HepG2 (cell line): ENCODE results near the gene CEBPZOS. TPM values are rescaled to one million over a fixed set of nuclear protein-coding genes. Genes with fewer than 3 reads are reported as not detected.

ENCODE experiments used
- GABPA ChIP-seq, 2 experiments: IDR thresholded peaks; 2 replicates each; pipeline ENCODE4 v1.6.1; 2011 to 2016; ENCODE audit warnings: low read depth in 2 of 2, low read length in 1 of 2, missing biosample characterization in 1 of 2, missing genetic modification characterization in 1 of 2
- MAZ ChIP-seq, 2 experiments: sonication (generic) in 1 of 2; formaldehyde crosslinking in 1 of 2; IDR thresholded peaks; 2 replicates each; pipeline versions ENCODE4 v1.5.0 to v1.6.1; 2012 to 2020; ENCODE audit warnings: low read depth in 2 of 2, mild to moderate bottlenecking in 2 of 2, borderline replicate concordance in 1 of 2, improper control_type of control experiment in 1 of 2, low read length in 1 of 2, missing genetic modification reagents in 1 of 2, moderate library complexity in 1 of 2
- NCOA1 ChIP-seq: sonication (generic); formaldehyde crosslinking; IDR thresholded peaks from 2 replicates; pipeline ENCODE4 v1.9.0; 2021; ENCODE audit warnings: missing genetic modification reagents
- POLR2G ChIP-seq: fragments of 200-400 bp; formaldehyde crosslinking; IDR thresholded peaks from 2 replicates; pipeline ENCODE4 v1.6.1; 2018; ENCODE audit warnings: mild to moderate bottlenecking, low read depth, low read length, moderate library complexity
- RFX1 ChIP-seq: fragments of 450-650 bp; IDR thresholded peaks from 2 replicates; pipeline ENCODE4 v1.6.1; 2017
- RORA ChIP-seq: sonication (generic); formaldehyde crosslinking; IDR thresholded peaks from 2 replicates; pipeline ENCODE4 v1.5.0; 2020; ENCODE audit warnings: mild to moderate bottlenecking, missing genetic modification reagents, moderate library complexity
- SAP130 ChIP-seq: IDR thresholded peaks from 2 replicates; pipeline ENCODE4 v1.6.1; 2016; ENCODE audit warnings: low read depth
- ZMYM4 ChIP-seq: sonication (generic); formaldehyde crosslinking; IDR thresholded peaks from 2 replicates; pipeline ENCODE4 v1.8.1; 2023; ENCODE audit warnings: mild to moderate bottlenecking, missing genetic modification reagents
- ZNF17 ChIP-seq: sonication (generic); formaldehyde crosslinking; IDR thresholded peaks from 2 replicates; pipeline ENCODE4 v1.5.0; 2020; ENCODE audit warnings: mild to moderate bottlenecking, missing genetic modification reagents
- ZNF558 ChIP-seq: sonication (generic); formaldehyde crosslinking; IDR thresholded peaks from 2 replicates; pipeline ENCODE4 v1.9.0; 2022; ENCODE audit warnings: mild to moderate bottlenecking, missing genetic modification reagents, borderline replicate concordance
- polyA plus RNA-seq, 8 experiments: library from polyadenylated mRNA; depleted of rRNA in 3 of 8; stranded (reverse) in 7 of 8; unstranded in 1 of 8; fragments of >200 nt; fragmentation: Illumina TruSeq in 4 of 8; extraction: Trizol in 4 of 8; gene quantifications; 2 replicates each; pipeline versions ENCODE4 v1.2.1 to v1.2.3, GENCODE V29; 2011 to 2016; ENCODE audit warnings: low read depth in 4 of 8, missing spikeins in 1 of 8, mixed read lengths in 1 of 8; ENCODE audit not compliant: insufficient read depth in 1 of 8
- total RNA-seq, 5 experiments: library from RNA; depleted of rRNA; stranded (reverse); fragments of >200 nt; fragmentation: Illumina TruSeq; extraction: Trizol; gene quantifications; 2 replicates each; pipeline ENCODE4 v1.2.3, GENCODE V29; 2016; ENCODE audit warnings: low read depth in 1 of 5
- TF ChIP-seq, protein P1 (sequence below): sonication (generic); formaldehyde crosslinking; conservative IDR thresholded peaks from 2 replicates; pipeline ENCODE4 v1.4.0; 2020; ENCODE audit warnings: missing genetic modification reagents
- TF ChIP-seq, protein P2 (sequence below): sonication (generic); formaldehyde crosslinking; IDR thresholded peaks from 2 replicates; pipeline ENCODE4 v1.4.0; 2020; ENCODE audit warnings: missing genetic modification reagents
- TF ChIP-seq, protein P3 (sequence below): sonication (generic); formaldehyde crosslinking; IDR thresholded peaks from 2 replicates; pipeline ENCODE4 v1.4.0; 2020; ENCODE audit warnings: missing genetic modification reagents, borderline replicate concordance
- TF ChIP-seq, protein P4 (sequence below): sonication (generic); formaldehyde crosslinking; IDR thresholded peaks from 2 replicates; pipeline ENCODE4 v1.4.0; 2020; ENCODE audit warnings: missing genetic modification reagents

CEBPZOS gene
- total and polyA plus RNA-seq, 2 of the 13 experiments (the other 11 are each of a cell fraction or from before 2014, with no cell fraction given), result 18.6 to 44.7 TPM

DNA sequence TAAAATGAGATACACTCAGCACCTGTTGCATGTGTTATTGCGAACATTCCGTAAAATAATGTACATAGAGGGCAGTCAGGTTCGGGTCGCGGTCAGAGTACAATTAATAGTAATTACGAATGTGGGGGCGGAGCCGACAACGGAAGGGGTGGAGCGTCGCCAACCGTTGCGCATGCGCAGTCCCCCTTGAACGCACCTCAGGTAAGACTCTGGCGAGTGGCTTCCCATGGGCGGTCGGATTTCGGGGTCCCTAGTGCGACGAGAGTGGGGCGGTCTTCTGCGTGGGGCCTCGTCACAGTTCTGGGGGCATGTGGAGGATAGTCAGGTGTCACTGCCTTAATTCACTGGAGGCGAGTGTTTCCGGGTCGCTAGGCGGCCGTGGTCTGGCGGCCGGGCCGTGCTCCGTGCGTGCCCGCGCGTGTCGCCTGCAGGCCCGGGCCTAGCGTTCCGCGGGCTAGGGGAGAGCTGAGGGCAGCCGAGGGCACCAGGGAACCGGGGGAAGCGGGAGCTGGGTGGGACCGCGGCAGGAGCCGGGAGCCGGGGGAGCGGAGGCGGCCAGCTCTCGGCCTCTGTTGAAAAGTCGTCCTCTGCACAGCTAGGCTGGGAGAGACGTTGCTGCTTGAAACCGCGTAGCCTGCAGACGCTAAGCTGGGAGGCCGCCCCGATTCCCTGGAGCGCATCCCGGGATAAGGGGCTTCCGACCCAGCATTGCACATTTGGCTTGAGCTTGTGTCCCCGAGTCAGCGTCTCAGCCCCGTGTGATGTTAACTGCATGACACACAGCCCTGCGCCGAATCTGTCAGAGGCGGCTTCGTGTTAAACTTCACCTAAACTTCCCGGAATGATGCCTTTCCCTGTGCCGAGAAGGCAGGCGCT is at the start of gene CEBPZOS (continued):
- TF ChIP-seq, protein P1, sequence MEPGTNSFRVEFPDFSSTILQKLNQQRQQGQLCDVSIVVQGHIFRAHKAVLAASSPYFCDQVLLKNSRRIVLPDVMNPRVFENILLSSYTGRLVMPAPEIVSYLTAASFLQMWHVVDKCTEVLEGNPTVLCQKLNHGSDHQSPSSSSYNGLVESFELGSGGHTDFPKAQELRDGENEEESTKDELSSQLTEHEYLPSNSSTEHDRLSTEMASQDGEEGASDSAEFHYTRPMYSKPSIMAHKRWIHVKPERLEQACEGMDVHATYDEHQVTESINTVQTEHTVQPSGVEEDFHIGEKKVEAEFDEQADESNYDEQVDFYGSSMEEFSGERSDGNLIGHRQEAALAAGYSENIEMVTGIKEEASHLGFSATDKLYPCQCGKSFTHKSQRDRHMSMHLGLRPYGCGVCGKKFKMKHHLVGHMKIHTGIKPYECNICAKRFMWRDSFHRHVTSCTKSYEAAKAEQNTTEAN (CRISPR knock-in tag), result peak; percentile 83
- TF ChIP-seq MAZ (IDR thresholded peaks at IDR 0.05; ENCODE audit: borderline replicate concordance, low read depth, low read length) (0 out of 2 replicates have a peak, but pooled peaks have one; percentile 31), MAZ (CRISPR knock-in tag; IDR thresholded peaks at IDR 0.05; ENCODE audit: low read depth) (peak; percentile 90), ZMYM4 (CRISPR knock-in tag) (peak; percentile 95), ZNF558 (CRISPR knock-in tag) (0 out of 2 replicates have a peak, but pooled peaks have one; percentile 82), SAP130 (peak; percentile 72), POLR2G (peak; percentile 97), RORA (CRISPR knock-in tag) (no peak), NCOA1 (peak; percentile 68; the same call in 1 of the 2 replicates), RFX1 (no peak), GABPA (IDR thresholded peaks at IDR 0.05; ENCODE audit: low read depth, low read length) (no peak; the same call in none of the 2 replicates), GABPA (CRISPR knock-in tag; IDR thresholded peaks at IDR 0.05; ENCODE audit: low read depth) (peak; percentile 88), ZNF17 (peak; percentile 93)
- TF ChIP-seq, protein P2, sequence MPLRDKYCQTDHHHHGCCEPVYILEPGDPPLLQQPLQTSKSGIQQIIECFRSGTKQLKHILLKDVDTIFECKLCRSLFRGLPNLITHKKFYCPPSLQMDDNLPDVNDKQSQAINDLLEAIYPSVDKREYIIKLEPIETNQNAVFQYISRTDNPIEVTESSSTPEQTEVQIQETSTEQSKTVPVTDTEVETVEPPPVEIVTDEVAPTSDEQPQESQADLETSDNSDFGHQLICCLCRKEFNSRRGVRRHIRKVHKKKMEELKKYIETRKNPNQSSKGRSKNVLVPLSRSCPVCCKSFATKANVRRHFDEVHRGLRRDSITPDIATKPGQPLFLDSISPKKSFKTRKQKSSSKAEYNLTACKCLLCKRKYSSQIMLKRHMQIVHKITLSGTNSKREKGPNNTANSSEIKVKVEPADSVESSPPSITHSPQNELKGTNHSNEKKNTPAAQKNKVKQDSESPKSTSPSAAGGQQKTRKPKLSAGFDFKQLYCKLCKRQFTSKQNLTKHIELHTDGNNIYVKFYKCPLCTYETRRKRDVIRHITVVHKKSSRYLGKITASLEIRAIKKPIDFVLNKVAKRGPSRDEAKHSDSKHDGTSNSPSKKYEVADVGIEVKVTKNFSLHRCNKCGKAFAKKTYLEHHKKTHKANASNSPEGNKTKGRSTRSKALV (CRISPR knock-in tag), result peak; percentile 53; the same call in 1 of the 2 replicates
- TF ChIP-seq, protein P3, sequence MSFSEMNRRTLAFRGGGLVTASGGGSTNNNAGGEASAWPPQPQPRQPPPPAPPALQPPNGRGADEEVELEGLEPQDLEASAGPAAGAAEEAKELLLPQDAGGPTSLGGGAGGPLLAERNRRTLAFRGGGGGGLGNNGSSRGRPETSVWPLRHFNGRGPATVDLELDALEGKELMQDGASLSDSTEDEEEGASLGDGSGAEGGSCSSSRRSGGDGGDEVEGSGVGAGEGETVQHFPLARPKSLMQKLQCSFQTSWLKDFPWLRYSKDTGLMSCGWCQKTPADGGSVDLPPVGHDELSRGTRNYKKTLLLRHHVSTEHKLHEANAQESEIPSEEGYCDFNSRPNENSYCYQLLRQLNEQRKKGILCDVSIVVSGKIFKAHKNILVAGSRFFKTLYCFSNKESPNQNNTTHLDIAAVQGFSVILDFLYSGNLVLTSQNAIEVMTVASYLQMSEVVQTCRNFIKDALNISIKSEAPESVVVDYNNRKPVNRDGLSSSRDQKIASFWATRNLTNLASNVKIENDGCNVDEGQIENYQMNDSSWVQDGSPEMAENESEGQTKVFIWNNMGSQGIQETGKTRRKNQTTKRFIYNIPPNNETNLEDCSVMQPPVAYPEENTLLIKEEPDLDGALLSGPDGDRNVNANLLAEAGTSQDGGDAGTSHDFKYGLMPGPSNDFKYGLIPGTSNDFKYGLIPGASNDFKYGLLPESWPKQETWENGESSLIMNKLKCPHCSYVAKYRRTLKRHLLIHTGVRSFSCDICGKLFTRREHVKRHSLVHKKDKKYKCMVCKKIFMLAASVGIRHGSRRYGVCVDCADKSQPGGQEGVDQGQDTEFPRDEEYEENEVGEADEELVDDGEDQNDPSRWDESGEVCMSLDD, result peak; percentile 95
- TF ChIP-seq, protein P4, sequence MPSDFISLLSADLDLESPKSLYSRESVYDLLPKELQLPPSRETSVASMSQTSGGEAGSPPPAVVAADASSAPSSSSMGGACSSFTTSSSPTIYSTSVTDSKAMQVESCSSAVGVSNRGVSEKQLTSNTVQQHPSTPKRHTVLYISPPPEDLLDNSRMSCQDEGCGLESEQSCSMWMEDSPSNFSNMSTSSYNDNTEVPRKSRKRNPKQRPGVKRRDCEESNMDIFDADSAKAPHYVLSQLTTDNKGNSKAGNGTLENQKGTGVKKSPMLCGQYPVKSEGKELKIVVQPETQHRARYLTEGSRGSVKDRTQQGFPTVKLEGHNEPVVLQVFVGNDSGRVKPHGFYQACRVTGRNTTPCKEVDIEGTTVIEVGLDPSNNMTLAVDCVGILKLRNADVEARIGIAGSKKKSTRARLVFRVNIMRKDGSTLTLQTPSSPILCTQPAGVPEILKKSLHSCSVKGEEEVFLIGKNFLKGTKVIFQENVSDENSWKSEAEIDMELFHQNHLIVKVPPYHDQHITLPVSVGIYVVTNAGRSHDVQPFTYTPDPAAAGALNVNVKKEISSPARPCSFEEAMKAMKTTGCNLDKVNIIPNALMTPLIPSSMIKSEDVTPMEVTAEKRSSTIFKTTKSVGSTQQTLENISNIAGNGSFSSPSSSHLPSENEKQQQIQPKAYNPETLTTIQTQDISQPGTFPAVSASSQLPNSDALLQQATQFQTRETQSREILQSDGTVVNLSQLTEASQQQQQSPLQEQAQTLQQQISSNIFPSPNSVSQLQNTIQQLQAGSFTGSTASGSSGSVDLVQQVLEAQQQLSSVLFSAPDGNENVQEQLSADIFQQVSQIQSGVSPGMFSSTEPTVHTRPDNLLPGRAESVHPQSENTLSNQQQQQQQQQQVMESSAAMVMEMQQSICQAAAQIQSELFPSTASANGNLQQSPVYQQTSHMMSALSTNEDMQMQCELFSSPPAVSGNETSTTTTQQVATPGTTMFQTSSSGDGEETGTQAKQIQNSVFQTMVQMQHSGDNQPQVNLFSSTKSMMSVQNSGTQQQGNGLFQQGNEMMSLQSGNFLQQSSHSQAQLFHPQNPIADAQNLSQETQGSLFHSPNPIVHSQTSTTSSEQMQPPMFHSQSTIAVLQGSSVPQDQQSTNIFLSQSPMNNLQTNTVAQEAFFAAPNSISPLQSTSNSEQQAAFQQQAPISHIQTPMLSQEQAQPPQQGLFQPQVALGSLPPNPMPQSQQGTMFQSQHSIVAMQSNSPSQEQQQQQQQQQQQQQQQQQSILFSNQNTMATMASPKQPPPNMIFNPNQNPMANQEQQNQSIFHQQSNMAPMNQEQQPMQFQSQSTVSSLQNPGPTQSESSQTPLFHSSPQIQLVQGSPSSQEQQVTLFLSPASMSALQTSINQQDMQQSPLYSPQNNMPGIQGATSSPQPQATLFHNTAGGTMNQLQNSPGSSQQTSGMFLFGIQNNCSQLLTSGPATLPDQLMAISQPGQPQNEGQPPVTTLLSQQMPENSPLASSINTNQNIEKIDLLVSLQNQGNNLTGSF (CRISPR knock-in tag), result peak; percentile 60; the same call in 1 of the 2 replicates
